Neural progenitor cell (in vitro differentiated cells): ENCODE results near the gene PIP5K1B.

Experiments used
- EZH2 ChIP-seq: fragments of 200-600 bp; sonication (generic); IDR thresholded peaks from 2 replicates; pipeline ENCODE4 v1.6.1; 2017; ENCODE audit warnings: antibody characterized with exemption, mild to moderate bottlenecking, moderate library complexity
- EZH2phosphoT487 ChIP-seq: fragments of 200-600 bp; sonication (generic); IDR thresholded peaks from 2 replicates; pipeline ENCODE4 v1.6.1; 2017; ENCODE audit warnings: antibody characterized with exemption
- TF ChIP-seq, protein P1 (sequence below): fragments of 200-600 bp; sonication (generic); IDR thresholded peaks from 2 replicates; pipeline ENCODE4 v1.5.1; 2017; ENCODE audit warnings: antibody characterized with exemption, mild to moderate bottlenecking

DNA sequence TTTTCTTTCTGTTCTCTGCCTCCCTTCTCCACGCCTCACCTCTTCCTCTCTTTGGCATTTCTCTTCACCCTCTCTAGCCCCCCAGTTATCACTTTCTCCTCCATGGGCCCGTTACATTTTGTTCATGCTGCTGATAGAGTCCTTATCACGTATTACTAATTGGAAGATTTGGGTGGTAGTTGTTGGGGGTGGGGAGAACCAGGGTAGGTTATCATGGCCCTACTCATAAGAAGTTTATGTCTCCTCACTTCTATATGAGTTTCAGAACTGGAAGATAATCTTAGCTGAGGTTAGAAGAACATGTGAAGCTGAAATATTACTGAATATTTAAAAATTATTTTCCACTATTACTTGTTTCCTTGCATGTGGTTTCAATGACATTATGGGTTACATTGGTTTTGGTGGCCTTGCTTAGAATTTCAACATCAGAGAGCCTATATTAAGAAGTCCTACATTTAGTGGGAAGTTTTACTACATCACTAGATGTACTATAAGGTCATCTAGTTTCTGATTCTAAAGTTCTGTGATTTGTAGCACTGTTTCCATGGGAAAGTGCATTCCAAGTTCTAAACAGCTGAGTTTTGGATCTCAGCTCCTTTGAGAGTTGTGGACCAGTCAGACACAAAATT, 36.8 kb downstream of the PIP5K1B start:
- TF ChIP-seq, protein P1, sequence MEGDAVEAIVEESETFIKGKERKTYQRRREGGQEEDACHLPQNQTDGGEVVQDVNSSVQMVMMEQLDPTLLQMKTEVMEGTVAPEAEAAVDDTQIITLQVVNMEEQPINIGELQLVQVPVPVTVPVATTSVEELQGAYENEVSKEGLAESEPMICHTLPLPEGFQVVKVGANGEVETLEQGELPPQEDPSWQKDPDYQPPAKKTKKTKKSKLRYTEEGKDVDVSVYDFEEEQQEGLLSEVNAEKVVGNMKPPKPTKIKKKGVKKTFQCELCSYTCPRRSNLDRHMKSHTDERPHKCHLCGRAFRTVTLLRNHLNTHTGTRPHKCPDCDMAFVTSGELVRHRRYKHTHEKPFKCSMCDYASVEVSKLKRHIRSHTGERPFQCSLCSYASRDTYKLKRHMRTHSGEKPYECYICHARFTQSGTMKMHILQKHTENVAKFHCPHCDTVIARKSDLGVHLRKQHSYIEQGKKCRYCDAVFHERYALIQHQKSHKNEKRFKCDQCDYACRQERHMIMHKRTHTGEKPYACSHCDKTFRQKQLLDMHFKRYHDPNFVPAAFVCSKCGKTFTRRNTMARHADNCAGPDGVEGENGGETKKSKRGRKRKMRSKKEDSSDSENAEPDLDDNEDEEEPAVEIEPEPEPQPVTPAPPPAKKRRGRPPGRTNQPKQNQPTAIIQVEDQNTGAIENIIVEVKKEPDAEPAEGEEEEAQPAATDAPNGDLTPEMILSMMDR: no peak
- TF ChIP-seq EZH2phosphoT487 (no peak), EZH2 (no peak)
